ENCODE measurements around the gene KRT78.

The KRT78 gene

GRCh38 chr12:52846356-52846970 is 2.3 kb downstream of the KRT78 start:
- TF ChIP-seq, protein P1, sequence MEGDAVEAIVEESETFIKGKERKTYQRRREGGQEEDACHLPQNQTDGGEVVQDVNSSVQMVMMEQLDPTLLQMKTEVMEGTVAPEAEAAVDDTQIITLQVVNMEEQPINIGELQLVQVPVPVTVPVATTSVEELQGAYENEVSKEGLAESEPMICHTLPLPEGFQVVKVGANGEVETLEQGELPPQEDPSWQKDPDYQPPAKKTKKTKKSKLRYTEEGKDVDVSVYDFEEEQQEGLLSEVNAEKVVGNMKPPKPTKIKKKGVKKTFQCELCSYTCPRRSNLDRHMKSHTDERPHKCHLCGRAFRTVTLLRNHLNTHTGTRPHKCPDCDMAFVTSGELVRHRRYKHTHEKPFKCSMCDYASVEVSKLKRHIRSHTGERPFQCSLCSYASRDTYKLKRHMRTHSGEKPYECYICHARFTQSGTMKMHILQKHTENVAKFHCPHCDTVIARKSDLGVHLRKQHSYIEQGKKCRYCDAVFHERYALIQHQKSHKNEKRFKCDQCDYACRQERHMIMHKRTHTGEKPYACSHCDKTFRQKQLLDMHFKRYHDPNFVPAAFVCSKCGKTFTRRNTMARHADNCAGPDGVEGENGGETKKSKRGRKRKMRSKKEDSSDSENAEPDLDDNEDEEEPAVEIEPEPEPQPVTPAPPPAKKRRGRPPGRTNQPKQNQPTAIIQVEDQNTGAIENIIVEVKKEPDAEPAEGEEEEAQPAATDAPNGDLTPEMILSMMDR (IDR thresholded peaks at IDR 0.05; ENCODE audit: low read depth, low read length), result no peak
- peaks cover 18% of the 10 kb centered on the region for H3K27me3 ChIP-seq
- no peaks in the 10 kb centered on the region for H3K36me3 ChIP-seq
- H3K4me1 ChIP-seq, result no peaks in the 10 kb centered on the region
- no peak overlapping the region for H3K4me3 ChIP-seq (ENCODE audit: low read depth, low read length)
- H3K9me3 ChIP-seq, result no peaks in the 10 kb centered on the region
- DNase-seq, result no peak

DNA sequence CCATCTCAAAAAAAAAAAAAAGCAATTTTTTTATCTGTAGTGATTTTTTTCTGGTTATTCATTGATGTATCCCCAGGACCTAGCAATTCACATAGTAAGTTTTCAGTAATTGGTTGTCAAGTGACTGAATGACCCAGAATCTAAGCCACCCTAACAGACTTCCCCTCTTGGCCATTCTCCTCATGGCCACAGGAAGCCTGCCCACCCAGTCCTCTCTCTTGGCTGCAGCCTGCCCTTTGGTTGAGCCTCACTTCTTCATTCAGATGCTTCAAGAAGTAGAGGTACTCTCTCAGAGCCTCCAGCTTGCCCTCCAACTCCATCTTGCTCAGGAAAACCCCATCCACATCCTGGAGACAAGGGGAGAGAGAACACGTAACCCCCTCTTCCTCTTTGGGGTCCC is 2.8 kb downstream of the KRT78 start:
- TF ChIP-seq, protein P1 (IDR thresholded peaks at IDR 0.05; ENCODE audit: low read depth, low read length), result no peak
- H3K9me3 ChIP-seq, result no peaks in the 10 kb centered on the region

GRCh38 chr12:52844386-52844785 is 4.4 kb downstream of the KRT78 start:
- Histone ChIP-seq H3K27me3 (peaks cover 19% of the 10 kb centered on the region), H3K9me3 (no peaks in the 10 kb centered on the region), H3K4me3 (ENCODE audit: low read depth, low read length) (no peak overlapping the region), H3K4me1 (no peaks in the 10 kb centered on the region), H3K36me3 (no peaks in the 10 kb centered on the region)
- DNase-seq, result no peak
- TF ChIP-seq, protein P1 (IDR thresholded peaks at IDR 0.05; ENCODE audit: low read depth, low read length), result no peak

More for the DNA sequence above, 2.8 kb downstream of the KRT78 start:
- no peak for DNase-seq
- Histone ChIP-seq H3K4me1 (no peaks in the 10 kb centered on the region), H3K27me3 (peaks cover 13% of the 10 kb centered on the region), H3K36me3 (no peaks in the 10 kb centered on the region), H3K4me3 (ENCODE audit: low read depth, low read length) (no peak overlapping the region)

GRCh38 chr12:52839436-52840105 is 9.2 kb downstream of the KRT78 start:
- TF ChIP-seq, protein P1 (IDR thresholded peaks at IDR 0.05; ENCODE audit: low read depth, low read length), result no peak
- Histone ChIP-seq H3K27me3 (peaks cover 46% of the 10 kb centered on the region), H3K4me3 (ENCODE audit: low read depth, low read length) (no peak overlapping the region), H3K4me1 (no peaks in the 10 kb centered on the region), H3K36me3 (no peaks in the 10 kb centered on the region), H3K9me3 (no peaks in the 10 kb centered on the region)
- DNase-seq, result no peak

DNA sequence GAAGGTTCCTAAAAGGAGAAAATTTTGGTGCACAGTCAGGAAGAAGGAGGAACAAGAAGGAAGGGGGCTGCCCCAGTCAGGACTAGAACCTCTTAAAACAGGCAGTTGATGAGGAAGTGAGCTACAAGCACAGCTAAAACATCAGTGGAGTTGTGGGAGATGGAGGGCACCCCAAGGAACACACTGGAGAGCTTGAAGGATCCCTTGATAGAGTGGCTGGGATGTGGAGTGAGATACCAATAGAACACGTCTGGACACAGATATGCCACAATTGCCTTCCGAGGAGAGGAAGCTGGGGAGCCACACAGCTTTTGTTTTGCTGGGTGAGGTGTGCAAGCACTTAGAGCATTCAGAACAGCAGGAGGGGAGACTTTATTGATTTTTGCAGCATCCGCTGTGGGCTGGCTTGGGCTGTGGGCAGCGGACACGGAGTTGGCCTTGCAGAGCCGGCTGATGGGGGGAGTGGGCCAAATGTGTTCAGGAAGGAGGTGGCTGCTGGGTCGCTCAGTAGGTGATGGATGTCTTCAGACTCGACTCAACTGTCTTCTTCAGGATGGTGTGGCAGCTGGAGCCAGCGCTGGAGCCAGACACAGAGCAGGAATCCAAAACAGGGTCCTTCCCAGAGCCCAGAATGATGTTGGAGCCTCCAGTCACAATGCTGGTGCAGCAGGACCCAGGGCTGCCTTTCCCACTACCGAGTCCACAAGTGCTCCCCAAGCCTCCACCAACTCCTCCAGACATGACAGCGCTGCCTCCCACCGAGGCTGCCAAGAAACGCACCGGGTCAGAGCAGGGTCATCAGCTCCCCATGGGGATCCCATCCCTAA is 10.0 kb downstream of the KRT78 start:
- no peak overlapping the region for H3K4me3 ChIP-seq (ENCODE audit: low read depth, low read length)
- TF ChIP-seq, protein P1 (IDR thresholded peaks at IDR 0.05; ENCODE audit: low read depth, low read length), result no peak
- H3K36me3 ChIP-seq, result no peaks in the 10 kb centered on the region
- no peak for DNase-seq
- peaks cover 46% of the 10 kb centered on the region for H3K27me3 ChIP-seq
- no peaks in the 10 kb centered on the region for H3K4me1 ChIP-seq
- no peaks in the 10 kb centered on the region for H3K9me3 ChIP-seq
